OCI-LY1 (cell line): Measurements from ENCODE around the gene IMMP2L.

Experiments
- H2AFZ ChIP-seq: fragments of 200-600 bp; sonication (generic), shearing (Covaris generic); 2 replicates; pipeline ENCODE4 v1.6.0; 2014; ENCODE audit warnings: antibody characterized with exemption, mild to moderate bottlenecking, low read length
- H3F3A ChIP-seq: fragments of 200-600 bp; sonication (generic), shearing (Covaris generic); 2 replicates; pipeline ENCODE4 v1.6.0; 2014; ENCODE audit warnings: mild to moderate bottlenecking, antibody characterized with exemption, low read length, moderate library complexity; ENCODE audit not compliant: insufficient read depth
- H3K27ac ChIP-seq: fragments of 200-600 bp; sonication (generic); 2 replicates; pipeline ENCODE4 v1.5.1; 2014; ENCODE audit warnings: low read length, mixed run types, mild to moderate bottlenecking, low read depth; ENCODE audit not compliant: poor library complexity, severe bottlenecking
- H3K27me3 ChIP-seq: fragments of 200-600 bp; sonication (generic); 2 replicates; pipeline ENCODE4 v1.6.0; 2014; ENCODE audit warnings: antibody characterized with exemption, mild to moderate bottlenecking, low read length, moderate library complexity; ENCODE audit not compliant: insufficient read depth
- H3K36me3 ChIP-seq: fragments of 200-600 bp; sonication (generic); 2 replicates; pipeline ENCODE4 v1.6.1; 2014; ENCODE audit warnings: mild to moderate bottlenecking, antibody characterized with exemption, low read length, moderate library complexity, mixed read lengths; ENCODE audit not compliant: insufficient read depth
- H3K4me1 ChIP-seq: fragments of 200-600 bp; sonication (generic); 2 replicates; pipeline ENCODE4 v1.5.1; 2014; ENCODE audit warnings: mild to moderate bottlenecking, low read length, moderate library complexity; ENCODE audit not compliant: insufficient read depth, severe bottlenecking
- H3K4me2 ChIP-seq: fragments of 200-600 bp; sonication (generic), shearing (Covaris generic); 2 replicates; pipeline ENCODE4 v1.6.1; 2014; ENCODE audit warnings: low read length
- H3K4me3 ChIP-seq: fragments of 200-600 bp; sonication (generic); 2 replicates; pipeline ENCODE4 v1.5.1; 2014; ENCODE audit warnings: low read length, low read depth, mild to moderate bottlenecking, mixed read lengths; ENCODE audit not compliant: poor library complexity, severe bottlenecking
- H3K79me2 ChIP-seq: fragments of 200-600 bp; shearing (Covaris generic); 2 replicates; pipeline ENCODE4 v1.6.1; 2016; ENCODE audit warnings: mixed run types, low read length, mixed read lengths; ENCODE audit not compliant: insufficient read depth
- H3K9ac ChIP-seq: fragments of 200-600 bp; sonication (generic), shearing (Covaris generic); 2 replicates; pipeline ENCODE4 v1.6.1; 2014; ENCODE audit warnings: mild to moderate bottlenecking, low read length, mixed read lengths
- H3K9me2 ChIP-seq: fragments of 200-600 bp; sonication (generic), shearing (Covaris generic); 2 replicates; pipeline ENCODE4 v1.6.1; 2014; ENCODE audit warnings: low read depth, mild to moderate bottlenecking, low read length, mixed read lengths
- H3K9me3 ChIP-seq: fragments of 200-600 bp; shearing (Covaris generic); 2 replicates; pipeline ENCODE4 v1.6.1; 2014; ENCODE audit warnings: low read length, mixed read lengths
- H4K20me1 ChIP-seq: fragments of 200-600 bp; sonication (generic), shearing (Covaris generic); 2 replicates; pipeline ENCODE4 v1.6.0; 2016; ENCODE audit warnings: mild to moderate bottlenecking, low read length; ENCODE audit not compliant: insufficient read depth
- CTCF ChIP-seq: fragments of 200-600 bp; sonication (generic), shearing (Covaris generic); IDR thresholded peaks from 2 replicates; pipeline ENCODE4 v1.5.1; 2017; ENCODE audit warnings: mild to moderate bottlenecking, antibody characterized with exemption, low read length, moderate library complexity, mixed read lengths
- EZH2 ChIP-seq: fragments of 200-600 bp; sonication (generic), shearing (Covaris generic); IDR thresholded peaks from 2 replicates; pipeline ENCODE4 v1.8.0; 2017; ENCODE audit warnings: borderline replicate concordance, mixed run types, mild to moderate bottlenecking, antibody characterized with exemption, low read length, moderate library complexity, mixed read lengths

IMMP2L gene

GRCh38 chr7:110800984-110801383 is 761.3 kb downstream of the IMMP2L start:
- Histone ChIP-seq H3K9ac (no peak overlapping the region), H3K27ac (no peak overlapping the region), H3K4me2 (no peak overlapping the region), H2AFZ (no peak overlapping the region), H3K9me2 (no peaks in the 10 kb centered on the region), H3K36me3 (no peaks in the 10 kb centered on the region), H3K4me3 (no peak overlapping the region), H3K79me2 (no peaks in the 10 kb centered on the region), H3K4me1 (no peaks in the 10 kb centered on the region), H3K27me3 (no peaks in the 10 kb centered on the region), H3K9me3 (no peaks in the 10 kb centered on the region), H3F3A (no peaks in the 10 kb centered on the region), H4K20me1 (no peaks in the 10 kb centered on the region)
- TF ChIP-seq CTCF (no peak), EZH2 (no peak)

- Histone ChIP-seq H3K4me1 (no peaks in the 10 kb centered on the region), H3K9me3 (no peaks in the 10 kb centered on the region), H4K20me1 (no peaks in the 10 kb centered on the region), H3K79me2 (no peaks in the 10 kb centered on the region), H3F3A (no peaks in the 10 kb centered on the region), H3K9me2 (no peaks in the 10 kb centered on the region), H3K4me3 (no peak overlapping the region), H3K9ac (no peak overlapping the region), H3K27me3 (no peaks in the 10 kb centered on the region), H3K4me2 (no peak overlapping the region), H3K36me3 (no peaks in the 10 kb centered on the region), H3K27ac (no peak overlapping the region), H2AFZ (no peak overlapping the region)
- TF ChIP-seq CTCF, result no peak
- no peak for TF ChIP-seq EZH2
Measured at GRCh38 chr7:110797656-110798055, 764.6 kb downstream of the IMMP2L start.

- TF ChIP-seq CTCF (no peak), EZH2 (no peak)
- Histone ChIP-seq H3K79me2 (no peaks in the 10 kb centered on the region), H3K4me1 (no peaks in the 10 kb centered on the region), H3K27ac (no peak overlapping the region), H3K4me2 (no peak overlapping the region), H3K9me2 (no peaks in the 10 kb centered on the region), H3K36me3 (no peaks in the 10 kb centered on the region), H3K4me3 (no peak overlapping the region), H3K9ac (no peak overlapping the region), H3K9me3 (no peaks in the 10 kb centered on the region), H2AFZ (no peak overlapping the region), H3K27me3 (no peaks in the 10 kb centered on the region), H4K20me1 (no peaks in the 10 kb centered on the region), H3F3A (no peaks in the 10 kb centered on the region)
Measured at GRCh38 chr7:110790992-110791391, 771.3 kb downstream of the IMMP2L start.
